HepG2 (cell line): Measurements from ENCODE around the gene STARD13. TPM values are rescaled to one million over a fixed set of nuclear protein-coding genes. Genes with fewer than 3 reads are reported as not detected.

Source experiments
- ATF7 ChIP-seq, 2 experiments: fragments of 450-650 bp in 1 of 2; sonication (generic) in 1 of 2; formaldehyde crosslinking in 1 of 2; IDR thresholded peaks; 2 replicates each; pipeline versions ENCODE4 v1.4.0 to v1.6.1; 2016 to 2020; ENCODE audit warnings: antibody characterized with exemption in 1 of 2, mild to moderate bottlenecking in 1 of 2, missing genetic modification reagents in 1 of 2
- E2F5 ChIP-seq: sonication (generic); formaldehyde crosslinking; conservative IDR thresholded peaks from 2 replicates; pipeline ENCODE4 v1.4.0; 2020; ENCODE audit warnings: missing genetic modification reagents
- FOXO1 ChIP-seq: sonication (generic); formaldehyde crosslinking; IDR thresholded peaks from 2 replicates; pipeline ENCODE4 v1.4.0; 2020; ENCODE audit warnings: missing genetic modification reagents
- GABPB1 ChIP-seq: IDR thresholded peaks from 2 replicates; pipeline ENCODE4 v1.6.1; 2016; ENCODE audit warnings: mild to moderate bottlenecking, missing genetic modification reagents, moderate library complexity, missing compliant biosample characterization
- HES4 ChIP-seq: sonication (generic); formaldehyde crosslinking; IDR thresholded peaks from 2 replicates; pipeline ENCODE4 v1.9.0; 2021; ENCODE audit warnings: mild to moderate bottlenecking, missing genetic modification reagents, borderline replicate concordance
- HMG20A ChIP-seq: IDR thresholded peaks from 2 replicates; pipeline ENCODE4 v1.6.1; 2016; ENCODE audit warnings: borderline replicate concordance
- KAT2B ChIP-seq: fragments of 150-350 bp; IDR thresholded peaks from 2 replicates; pipeline ENCODE4 v1.6.1; 2014; ENCODE audit warnings: low read depth, low read length, borderline replicate concordance
- MED1 ChIP-seq: sonication (generic); formaldehyde crosslinking; IDR thresholded peaks from 2 replicates; pipeline ENCODE4 v1.4.0; 2020; ENCODE audit warnings: missing genetic modification reagents
- MXD4 ChIP-seq: IDR thresholded peaks from 2 replicates; pipeline ENCODE4 v1.6.1; 2016; ENCODE audit warnings: mild to moderate bottlenecking, missing biosample characterization, missing genetic modification reagents
- POGK ChIP-seq: sonication (generic); formaldehyde crosslinking; conservative IDR thresholded peaks from 2 replicates; pipeline ENCODE4 v1.8.0; 2022; ENCODE audit warnings: mild to moderate bottlenecking, moderate library complexity, missing genetic modification reagents
- SIX4 ChIP-seq: sonication (generic); formaldehyde crosslinking; IDR thresholded peaks from 2 replicates; pipeline ENCODE4 v1.4.0; 2020; ENCODE audit warnings: missing genetic modification reagents
- SMC3 ChIP-seq: IDR thresholded peaks from 2 replicates; pipeline ENCODE4 v1.6.1; 2011; ENCODE audit warnings: low read length, improper control_type of control experiment
- SNAI1 ChIP-seq: sonication (generic); formaldehyde crosslinking; IDR thresholded peaks from 2 replicates; pipeline ENCODE4 v1.5.0; 2020; ENCODE audit warnings: mild to moderate bottlenecking, missing genetic modification reagents, borderline replicate concordance
- SP1 ChIP-seq, 2 experiments: fragments of 450-650 bp in 1 of 2; sonication (generic) in 1 of 2; formaldehyde crosslinking in 1 of 2; IDR thresholded peaks; 2 replicates each; pipeline versions ENCODE4 v1.4.0 to v1.6.1; 2016 to 2020; ENCODE audit warnings: missing genetic modification reagents in 1 of 2
- SRSF1 ChIP-seq: fragments of 200-400 bp; formaldehyde crosslinking; optimal IDR thresholded peaks from 2 replicates; pipeline ENCODE3; 2017; ENCODE audit warnings: mild to moderate bottlenecking, low read depth, low read length, moderate library complexity
- STAT5B ChIP-seq: sonication (generic); formaldehyde crosslinking; IDR thresholded peaks from 2 replicates; pipeline ENCODE4 v1.4.0; 2020; ENCODE audit warnings: missing genetic modification reagents
- TSC22D2 ChIP-seq: sonication (generic); formaldehyde crosslinking; IDR thresholded peaks from 2 replicates; pipeline ENCODE4 v1.5.1; 2020; ENCODE audit warnings: missing genetic modification reagents, mild to moderate bottlenecking, borderline replicate concordance
- XRCC5 ChIP-seq: fragments of 200-400 bp; formaldehyde crosslinking; optimal IDR thresholded peaks from 2 replicates; pipeline ENCODE3; 2017; ENCODE audit warnings: mild to moderate bottlenecking, low read length
- ZBTB38 ChIP-seq: sonication (generic); formaldehyde crosslinking; IDR thresholded peaks from 2 replicates; pipeline ENCODE4 v1.5.1; 2020; ENCODE audit warnings: mild to moderate bottlenecking, missing genetic modification reagents
- ZBTB7B ChIP-seq: sonication (generic); formaldehyde crosslinking; IDR thresholded peaks from 2 replicates; pipeline ENCODE4 v1.4.0; 2020; ENCODE audit warnings: missing genetic modification reagents
- ZC3H4 ChIP-seq: sonication (generic); formaldehyde crosslinking; IDR thresholded peaks from 2 replicates; pipeline ENCODE4 v1.4.0; 2020; ENCODE audit warnings: missing genetic modification reagents, borderline replicate concordance
- ZNF225 ChIP-seq: sonication (generic); formaldehyde crosslinking; IDR thresholded peaks from 2 replicates; pipeline ENCODE4 v1.4.0; 2020; ENCODE audit warnings: mild to moderate bottlenecking, missing genetic modification reagents
- ZNF296 ChIP-seq: sonication (generic); formaldehyde crosslinking; conservative IDR thresholded peaks from 2 replicates; pipeline ENCODE4 v1.5.0; 2020; ENCODE audit warnings: mild to moderate bottlenecking, missing genetic modification reagents
- ZNF343 ChIP-seq: sonication (generic); formaldehyde crosslinking; IDR thresholded peaks from 2 replicates; pipeline ENCODE4 v1.4.0; 2020; ENCODE audit warnings: mild to moderate bottlenecking, missing genetic modification reagents
- ZNF441 ChIP-seq: sonication (generic); formaldehyde crosslinking; IDR thresholded peaks from 2 replicates; pipeline ENCODE4 v1.7.0; 2021; ENCODE audit warnings: missing genetic modification reagents, borderline replicate concordance
- ZNF569 ChIP-seq: sonication (generic); formaldehyde crosslinking; IDR thresholded peaks from 2 replicates; pipeline ENCODE4 v1.5.0; 2020; ENCODE audit warnings: mild to moderate bottlenecking, missing genetic modification reagents, moderate library complexity, borderline replicate concordance
- polyA plus RNA-seq, 8 experiments: library from polyadenylated mRNA; depleted of rRNA in 3 of 8; stranded (reverse) in 7 of 8; unstranded in 1 of 8; fragments of >200 nt; fragmentation: Illumina TruSeq in 4 of 8; extraction: Trizol in 4 of 8; gene quantifications; 2 replicates each; pipeline versions ENCODE4 v1.2.1 to v1.2.3, GENCODE V29; 2011 to 2016; ENCODE audit warnings: low read depth in 4 of 8, missing spikeins in 1 of 8, mixed read lengths in 1 of 8; ENCODE audit not compliant: insufficient read depth in 1 of 8
- total RNA-seq, 5 experiments: library from RNA; depleted of rRNA; stranded (reverse); fragments of >200 nt; fragmentation: Illumina TruSeq; extraction: Trizol; gene quantifications; 2 replicates each; pipeline ENCODE4 v1.2.3, GENCODE V29; 2016; ENCODE audit warnings: low read depth in 1 of 5

STARD13 gene
- total and polyA plus RNA-seq, 2 of the 13 experiments (the other 11 are each of a cell fraction or from before 2014, with no cell fraction given): 12.8 to 14.3 TPM

DNA sequence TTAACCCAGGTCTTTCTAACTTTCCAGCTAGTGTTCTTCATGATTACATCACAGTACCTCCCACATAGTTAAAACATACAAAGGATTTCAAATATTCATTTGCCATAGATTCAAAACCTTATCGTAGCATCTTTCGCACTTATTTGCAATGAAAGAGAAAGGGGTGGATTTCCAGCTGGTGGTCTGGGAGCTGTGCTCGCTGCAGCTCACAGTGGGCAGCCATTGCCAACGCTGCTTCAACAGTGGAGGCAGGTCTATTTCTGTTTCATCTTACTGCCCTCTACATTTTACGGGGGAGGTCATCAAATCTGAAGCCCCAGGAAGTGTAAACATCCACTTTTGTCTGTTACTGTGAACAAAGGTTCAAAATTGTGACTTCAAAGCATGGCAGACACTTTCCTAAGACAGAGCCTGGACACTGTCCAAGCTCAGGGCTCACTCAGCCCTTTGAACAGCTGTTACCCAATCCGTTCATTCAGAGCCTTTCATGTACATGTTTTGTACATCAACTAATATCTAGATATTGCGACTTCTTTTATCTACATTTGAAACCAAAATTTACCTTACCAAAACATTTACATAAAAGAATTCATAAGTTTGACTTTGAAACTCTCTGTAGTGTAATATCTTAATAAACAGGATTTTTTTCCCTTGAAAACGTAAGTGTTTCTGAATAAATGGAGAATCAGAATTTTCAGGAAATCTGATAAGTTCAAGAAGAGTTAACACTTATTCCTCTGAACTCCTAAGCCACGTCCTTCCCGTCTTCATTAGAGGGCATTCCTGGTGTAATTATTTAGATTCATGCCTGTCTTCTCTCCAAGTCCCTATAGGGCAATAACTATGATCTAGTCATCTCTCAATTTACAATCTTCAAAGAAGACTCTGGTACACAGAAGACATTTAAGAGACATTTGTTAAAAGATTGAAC lies 25.1 kb downstream of the STARD13 start (continued):
- TF ChIP-seq POGK (CRISPR knock-in tag) (no peak), ATF7 (IDR thresholded peaks at IDR 0.05) (no peak), ATF7 (CRISPR knock-in tag; IDR thresholded peaks at IDR 0.05) (no peak), FOXO1 (CRISPR knock-in tag) (peak; percentile 97), KAT2B (no peak), E2F5 (CRISPR knock-in tag) (no peak), MED1 (CRISPR knock-in tag) (peak; percentile 97), ZNF296 (CRISPR knock-in tag) (no peak), SNAI1 (CRISPR knock-in tag) (no peak), ZNF343 (CRISPR knock-in tag) (0 out of 2 replicates have a peak, but pooled peaks have one; percentile 32), ZNF225 (CRISPR knock-in tag) (no peak), SMC3 (peak; percentile 3; the same call in 1 of the 2 replicates), MXD4 (CRISPR knock-in tag) (peak; percentile 55; the same call in 1 of the 2 replicates), STAT5B (CRISPR knock-in tag) (no peak), SIX4 (CRISPR knock-in tag) (peak; percentile 73), TSC22D2 (CRISPR knock-in tag) (no peak), ZC3H4 (CRISPR knock-in tag) (no peak), ZBTB7B (CRISPR knock-in tag) (peak; percentile 94), ZBTB38 (CRISPR knock-in tag) (no peak), SRSF1 (no peak), ZNF569 (CRISPR knock-in tag) (no peak), SP1 (IDR thresholded peaks at IDR 0.05) (no peak), SP1 (CRISPR knock-in tag; IDR thresholded peaks at IDR 0.05) (0 out of 2 replicates have a peak, but pooled peaks have one; percentile 38), XRCC5 (no peak), HMG20A (CRISPR knock-in tag) (peak; percentile 90), HES4 (CRISPR knock-in tag) (no peak), GABPB1 (CRISPR knock-in tag) (no peak; the same call in 1 of the 2 replicates), ZNF441 (CRISPR knock-in tag) (no peak)
